PC-9 (cell line): ENCODE results near the gene NEB. TPM values are rescaled to one million over a fixed set of nuclear protein-coding genes. Genes with fewer than 3 reads are reported as not detected.

Experiments used
- BruUV-seq: library from RNA; stranded (reverse); fragments of 400-500 nt; replicated peaks from 2 replicates; lab custom pipeline; 2021; lab: Mats Ljungman, UMichigan
- CTCF ChIA-PET: fragments of 300-600 bp; sonication (Branson Sonifier 250); formaldehyde crosslinking; loops from one replicate; lab custom pipeline; 2022; ENCODE audit warnings: antibody characterized with exemption; lab: Charles Lee
- POLR2A ChIA-PET: fragments of 300-600 bp; sonication (Branson Sonifier 250); formaldehyde crosslinking; loops from one replicate; lab custom pipeline; 2022; ENCODE audit warnings: antibody characterized with exemption; ENCODE audit not compliant: unreplicated experiment; lab: Charles Lee
- DNase-seq, 2 experiments: peaks; one replicate each; pipeline versions ENCODE4 v3.0.0 to v3.0.0-alpha.2; 2015 to 2022; ENCODE audit warnings: mixed read lengths in 1 of 2
- H2AFZ ChIP-seq: fragments of 200-600 bp; sonication (generic); 2 replicates; pipeline ENCODE4 v1.8.1; 2017; ENCODE audit warnings: antibody characterized with exemption
- H3F3A ChIP-seq: fragments of 200-600 bp; sonication (generic); 2 replicates; pipeline ENCODE4 v1.8.1; 2017; ENCODE audit warnings: antibody characterized with exemption, mild to moderate bottlenecking, low read depth; ENCODE audit not compliant: insufficient read depth
- H3K27ac ChIP-seq: fragments of 200-600 bp; sonication (generic); 2 replicates; pipeline ENCODE4 v1.6.1; 2016; ENCODE audit warnings: mixed run types
- H3K27me3 ChIP-seq: fragments of 200-600 bp; sonication (generic); 2 replicates; pipeline ENCODE4 v1.6.1; 2016; ENCODE audit warnings: low read depth, mixed run types; ENCODE audit not compliant: insufficient read depth
- H3K36me3 ChIP-seq: fragments of 200-600 bp; sonication (generic); 2 replicates; pipeline ENCODE4 v1.6.1; 2016; ENCODE audit warnings: low read depth, mixed run types
- H3K4me1 ChIP-seq: fragments of 200-600 bp; sonication (generic); replicated peaks from 2 replicates; pipeline ENCODE4 v1.6.1; 2016; ENCODE audit warnings: mixed run types; ENCODE audit not compliant: insufficient read depth
- H3K4me2 ChIP-seq: fragments of 200-600 bp; sonication (generic); 2 replicates; pipeline ENCODE4 v1.6.1; 2017; ENCODE audit warnings: mixed run types
- H3K4me3 ChIP-seq: fragments of 200-600 bp; sonication (generic); 2 replicates; pipeline ENCODE4 v1.6.1; 2016; ENCODE audit warnings: mixed run types
- H3K79me2 ChIP-seq: fragments of 200-600 bp; sonication (generic); 2 replicates; pipeline ENCODE4 v1.6.1; 2017; ENCODE audit warnings: low read depth, mixed run types
- H3K9me2 ChIP-seq: fragments of 200-600 bp; sonication (generic); 2 replicates; pipeline ENCODE4 v1.8.1; 2017; ENCODE audit warnings: mild to moderate bottlenecking; ENCODE audit not compliant: insufficient read depth
- H3K9me3 ChIP-seq: fragments of 200-600 bp; sonication (generic); 2 replicates; pipeline ENCODE4 v1.8.1; 2016; ENCODE audit warnings: low read depth; ENCODE audit not compliant: insufficient read depth
- H4K20me1 ChIP-seq: fragments of 200-600 bp; sonication (generic); 2 replicates; pipeline ENCODE4 v1.8.1; 2017; ENCODE audit not compliant: insufficient read depth
- CTCF ChIP-seq: fragments of 200-600 bp; sonication (generic); conservative IDR thresholded peaks from 2 replicates; pipeline ENCODE4 v1.6.1; 2017; ENCODE audit warnings: mixed run types, antibody characterized with exemption, mild to moderate bottlenecking, moderate library complexity
- EZH2 ChIP-seq: fragments of 200-600 bp; sonication (generic); IDR thresholded peaks from 2 replicates; pipeline ENCODE4 v1.8.0; 2017; ENCODE audit warnings: antibody characterized with exemption, low read depth
- intact Hi-C: fragments of 100-400 bp; cut with micrococcal nuclease; formaldehyde crosslinking; loops from one replicate; pipeline ENCODE4 v1.10.0; 2022; ENCODE audit not compliant: unreplicated experiment
- total RNA-seq: library from RNA; stranded (reverse); gene quantifications from 2 replicates; pipeline ENCODE4 v1.2.3, GENCODE V29; 2021

NEB gene
- total RNA-seq, 1 experiment from 2014 or later: 0.15 TPM

- Histone ChIP-seq H3K4me1 (no peaks in the 10 kb centered on the region), H3K27me3 (no peaks in the 10 kb centered on the region), H3F3A (no peaks in the 10 kb centered on the region), H3K27ac (no peak overlapping the region), H3K9me2 (no peaks in the 10 kb centered on the region), H2AFZ (no peak overlapping the region), H3K4me2 (no peak overlapping the region), H3K9me3 (no peaks in the 10 kb centered on the region), H3K4me3 (no peak overlapping the region), H4K20me1 (no peaks in the 10 kb centered on the region), H3K79me2 (no peaks in the 10 kb centered on the region), H3K36me3 (no peaks in the 10 kb centered on the region)
- TF ChIP-seq CTCF: no peak
- TF ChIP-seq EZH2: no peak
- POLR2A ChIA-PET: no interaction called here
- CTCF ChIA-PET: no interaction called here
- BruUV-seq: no TSS peak
- DNase-seq: no peak
- intact Hi-C loops: no loop called here
Measured at GRCh38 chr2:151570191-151570590, 164.1 kb downstream of the NEB start.

GRCh38 chr2:151569167-151569566, 165.1 kb downstream of the NEB start:
- BruUV-seq: no TSS peak
- ChIA-PET POLR2A (no interaction called here), CTCF (no interaction called here)

GRCh38 chr2:151568501-151568900, 165.8 kb downstream of the NEB start:
- Histone ChIP-seq H3K9me2 (no peaks in the 10 kb centered on the region), H3F3A (no peaks in the 10 kb centered on the region), H3K4me3 (no peak overlapping the region), H3K27ac (no peak overlapping the region), H3K9me3 (no peaks in the 10 kb centered on the region), H3K4me2 (no peak overlapping the region), H3K79me2 (no peaks in the 10 kb centered on the region), H4K20me1 (no peaks in the 10 kb centered on the region), H3K4me1 (no peaks in the 10 kb centered on the region), H2AFZ (no peak overlapping the region), H3K27me3 (no peaks in the 10 kb centered on the region), H3K36me3 (no peaks in the 10 kb centered on the region)
- ChIA-PET CTCF (no interaction called here), POLR2A (no interaction called here)
- no peak for TF ChIP-seq CTCF
- TF ChIP-seq EZH2: no peak
- BruUV-seq: no TSS peak
- intact Hi-C loops: no loop called here
- DNase-seq: no peak

More at GRCh38 chr2:151569167-151569566, 165.1 kb downstream of the NEB start:
- Histone ChIP-seq H3K27ac (no peak overlapping the region), H3K9me3 (no peaks in the 10 kb centered on the region), H3K9me2 (no peaks in the 10 kb centered on the region), H4K20me1 (no peaks in the 10 kb centered on the region), H3F3A (no peaks in the 10 kb centered on the region), H3K79me2 (no peaks in the 10 kb centered on the region), H3K4me3 (no peak overlapping the region), H3K4me1 (no peaks in the 10 kb centered on the region), H3K36me3 (no peaks in the 10 kb centered on the region), H3K27me3 (no peaks in the 10 kb centered on the region), H2AFZ (no peak overlapping the region), H3K4me2 (no peak overlapping the region)
- TF ChIP-seq EZH2 (no peak), CTCF (no peak)
- no peak for DNase-seq
- intact Hi-C loops: no loop called here
